HepG2 (cell line): ENCODE results near the gene CHST6. TPM values are rescaled to one million over a fixed set of nuclear protein-coding genes. Genes with fewer than 3 reads are reported as not detected.

Experiments
- BATF2 ChIP-seq: sonication (generic); formaldehyde crosslinking; IDR thresholded peaks from 2 replicates; pipeline ENCODE4 v1.8.0; 2022; ENCODE audit warnings: mild to moderate bottlenecking, missing genetic modification reagents, moderate library complexity
- DNMT3B ChIP-seq: conservative IDR thresholded peaks from 2 replicates; pipeline ENCODE4 v1.6.1; 2016; ENCODE audit warnings: missing biosample characterization, control low read depth
- E2F2 ChIP-seq: sonication (generic); formaldehyde crosslinking; IDR thresholded peaks from 2 replicates; pipeline ENCODE4 v1.4.0; 2020; ENCODE audit warnings: missing genetic modification reagents, borderline replicate concordance
- ELF3 ChIP-seq: IDR thresholded peaks from 2 replicates; pipeline ENCODE4 v1.6.1; 2016; ENCODE audit warnings: missing genetic modification reagents, missing compliant biosample characterization
- ELF4 ChIP-seq: sonication (generic); formaldehyde crosslinking; IDR thresholded peaks from 2 replicates; pipeline ENCODE4 v1.5.0; 2020; ENCODE audit warnings: missing genetic modification reagents, mild to moderate bottlenecking, moderate library complexity, borderline replicate concordance
- KDM5A ChIP-seq: fragments of 200-600 bp; sonication (generic); IDR thresholded peaks from 2 replicates; pipeline ENCODE4 v1.7.0; 2018; ENCODE audit warnings: antibody characterized with exemption, mild to moderate bottlenecking, low read length, borderline replicate concordance
- MAZ ChIP-seq, 2 experiments: sonication (generic) in 1 of 2; formaldehyde crosslinking in 1 of 2; IDR thresholded peaks; 2 replicates each; pipeline versions ENCODE4 v1.5.0 to v1.6.1; 2012 to 2020; ENCODE audit warnings: low read depth in 2 of 2, mild to moderate bottlenecking in 2 of 2, borderline replicate concordance in 1 of 2, improper control_type of control experiment in 1 of 2, low read length in 1 of 2, missing genetic modification reagents in 1 of 2, moderate library complexity in 1 of 2
- SALL1 ChIP-seq: sonication (generic); formaldehyde crosslinking; IDR thresholded peaks from 2 replicates; pipeline ENCODE4 v1.8.0; 2022; ENCODE audit warnings: mild to moderate bottlenecking, missing genetic modification reagents
- TCF12 ChIP-seq, 2 experiments: fragments of 450-650 bp in 1 of 2; sonication (generic) in 1 of 2; formaldehyde crosslinking in 1 of 2; IDR thresholded peaks; 2 replicates each; pipeline versions ENCODE4 v1.6.1 to v1.8.0; 2017 to 2022; ENCODE audit warnings: antibody characterized with exemption in 1 of 2, mild to moderate bottlenecking in 1 of 2, missing genetic modification reagents in 1 of 2, moderate library complexity in 1 of 2
- ZNF280B ChIP-seq: sonication (generic); formaldehyde crosslinking; IDR thresholded peaks from 2 replicates; pipeline ENCODE4 v1.5.0; 2020; ENCODE audit warnings: missing genetic modification reagents, mild to moderate bottlenecking, borderline replicate concordance
- ZNF724P ChIP-seq: sonication (generic); formaldehyde crosslinking; IDR thresholded peaks from 2 replicates; pipeline ENCODE4 v1.8.0; 2022; ENCODE audit warnings: missing genetic modification reagents, borderline replicate concordance
- ZNF776 ChIP-seq: sonication (generic); formaldehyde crosslinking; IDR thresholded peaks from 2 replicates; pipeline ENCODE4 v1.4.0; 2020; ENCODE audit warnings: mild to moderate bottlenecking, missing genetic modification reagents
- ZNF841 ChIP-seq: sonication (generic); formaldehyde crosslinking; IDR thresholded peaks from 2 replicates; pipeline ENCODE4 v1.8.1; 2023; ENCODE audit warnings: missing genetic modification reagents, borderline replicate concordance
- ZUFSP ChIP-seq: sonication (generic); formaldehyde crosslinking; IDR thresholded peaks from 2 replicates; pipeline ENCODE4 v1.9.0; 2021; ENCODE audit warnings: missing genetic modification reagents, mild to moderate bottlenecking, borderline replicate concordance
- polyA plus RNA-seq, 8 experiments: library from polyadenylated mRNA; depleted of rRNA in 3 of 8; stranded (reverse) in 7 of 8; unstranded in 1 of 8; fragments of >200 nt; fragmentation: Illumina TruSeq in 4 of 8; extraction: Trizol in 4 of 8; gene quantifications; 2 replicates each; pipeline versions ENCODE4 v1.2.1 to v1.2.3, GENCODE V29; 2011 to 2016; ENCODE audit warnings: low read depth in 4 of 8, missing spikeins in 1 of 8, mixed read lengths in 1 of 8; ENCODE audit not compliant: insufficient read depth in 1 of 8
- total RNA-seq, 5 experiments: library from RNA; depleted of rRNA; stranded (reverse); fragments of >200 nt; fragmentation: Illumina TruSeq; extraction: Trizol; gene quantifications; 2 replicates each; pipeline ENCODE4 v1.2.3, GENCODE V29; 2016; ENCODE audit warnings: low read depth in 1 of 5
- TF ChIP-seq, protein P1 (sequence below): sonication (generic); formaldehyde crosslinking; IDR thresholded peaks from 2 replicates; pipeline ENCODE4 v1.5.0; 2020; ENCODE audit warnings: missing genetic modification reagents
- TF ChIP-seq, protein P2 (sequence below): IDR thresholded peaks from 2 replicates; pipeline ENCODE4 v1.6.1; 2016; ENCODE audit warnings: control low read depth
- TF ChIP-seq, protein P3 (sequence below): IDR thresholded peaks from 2 replicates; pipeline ENCODE4 v1.6.1; 2016; ENCODE audit warnings: missing compliant biosample characterization, missing genetic modification reagents, borderline replicate concordance

Gene CHST6
- total and polyA plus RNA-seq, 2 of the 13 experiments (the other 11 are each of a cell fraction or from before 2014, with no cell fraction given) = 0.18 to 0.91 TPM

DNA sequence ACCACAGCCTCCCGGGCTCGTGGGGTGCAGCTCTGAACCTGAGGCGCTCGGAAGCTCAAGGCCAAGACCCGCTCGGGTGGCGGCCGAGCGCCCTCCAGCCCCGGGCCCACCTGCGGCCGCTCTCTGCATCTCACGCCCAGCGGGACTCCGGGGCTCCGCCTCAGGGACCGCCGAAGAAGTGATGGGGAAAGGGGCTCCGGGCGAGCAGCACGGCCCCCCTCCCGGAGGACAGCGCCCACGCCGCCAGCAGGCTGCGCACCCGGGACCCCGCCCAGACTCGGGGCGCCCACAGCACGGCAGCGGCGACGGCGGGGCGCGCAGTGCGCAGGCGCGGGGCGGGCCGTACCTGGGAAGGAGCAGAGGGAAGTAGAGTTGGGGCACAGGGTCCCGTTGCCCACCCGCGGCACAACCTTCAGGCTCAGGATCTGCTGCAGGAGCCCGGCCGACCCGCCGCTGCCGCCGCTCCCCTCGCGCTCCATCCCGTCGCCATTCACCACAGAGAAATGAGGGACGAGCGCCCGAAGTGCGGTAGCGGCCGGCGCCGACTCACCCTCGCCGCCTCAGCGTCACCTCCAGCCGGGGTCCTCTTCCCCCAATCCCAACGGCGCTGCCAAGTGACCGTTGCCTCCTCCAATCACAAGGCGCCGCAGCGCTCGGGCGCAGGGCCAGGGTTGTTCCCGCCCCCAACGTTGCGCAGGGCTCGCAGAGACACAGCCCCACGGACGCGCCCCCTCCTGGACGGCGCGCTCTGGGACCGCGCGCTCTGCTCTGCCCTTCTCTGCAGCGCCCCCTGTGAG is 30.9 kb downstream of the CHST6 start, which contains the start of gene TMEM170A (continued):
- TF ChIP-seq E2F2 (no peak), DNMT3B (CRISPR knock-in tag) (peak; percentile 78; the same call in 1 of the 2 replicates), ZNF841 (CRISPR knock-in tag) (no peak), ELF4 (0 out of 2 replicates have a peak, but pooled peaks have one; percentile 67), MAZ (IDR thresholded peaks at IDR 0.05; ENCODE audit: borderline replicate concordance, low read depth, low read length) (peak; percentile 93), MAZ (CRISPR knock-in tag; IDR thresholded peaks at IDR 0.05; ENCODE audit: low read depth) (peak; percentile 95), BATF2 (CRISPR knock-in tag) (peak; percentile 11; the same call in 1 of the 2 replicates), TCF12 (IDR thresholded peaks at IDR 0.05) (no peak), TCF12 (CRISPR knock-in tag; IDR thresholded peaks at IDR 0.05) (no peak; the same call in 1 of the 2 replicates), SALL1 (peak; percentile 91), ZNF776 (CRISPR knock-in tag) (peak; percentile 98), KDM5A (peak; percentile 67), ZUFSP (CRISPR knock-in tag) (no peak), ZNF724P (CRISPR knock-in tag) (peak; percentile 96), ZNF280B (peak; percentile 96), ELF3 (peak; percentile 80)
- TF ChIP-seq, protein P1, sequence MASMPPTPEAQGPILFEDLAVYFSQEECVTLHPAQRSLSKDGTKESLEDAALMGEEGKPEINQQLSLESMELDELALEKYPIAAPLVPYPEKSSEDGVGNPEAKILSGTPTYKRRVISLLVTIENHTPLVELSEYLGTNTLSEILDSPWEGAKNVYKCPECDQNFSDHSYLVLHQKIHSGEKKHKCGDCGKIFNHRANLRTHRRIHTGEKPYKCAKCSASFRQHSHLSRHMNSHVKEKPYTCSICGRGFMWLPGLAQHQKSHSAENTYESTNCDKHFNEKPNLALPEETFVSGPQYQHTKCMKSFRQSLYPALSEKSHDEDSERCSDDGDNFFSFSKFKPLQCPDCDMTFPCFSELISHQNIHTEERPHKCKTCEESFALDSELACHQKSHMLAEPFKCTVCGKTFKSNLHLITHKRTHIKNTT (CRISPR knock-in tag) = no peak
- TF ChIP-seq, protein P2, sequence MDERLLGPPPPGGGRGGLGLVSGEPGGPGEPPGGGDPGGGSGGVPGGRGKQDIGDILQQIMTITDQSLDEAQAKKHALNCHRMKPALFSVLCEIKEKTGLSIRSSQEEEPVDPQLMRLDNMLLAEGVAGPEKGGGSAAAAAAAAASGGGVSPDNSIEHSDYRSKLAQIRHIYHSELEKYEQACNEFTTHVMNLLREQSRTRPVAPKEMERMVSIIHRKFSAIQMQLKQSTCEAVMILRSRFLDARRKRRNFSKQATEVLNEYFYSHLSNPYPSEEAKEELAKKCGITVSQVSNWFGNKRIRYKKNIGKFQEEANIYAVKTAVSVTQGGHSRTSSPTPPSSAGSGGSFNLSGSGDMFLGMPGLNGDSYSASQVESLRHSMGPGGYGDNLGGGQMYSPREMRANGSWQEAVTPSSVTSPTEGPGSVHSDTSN (CRISPR knock-in tag) = peak; percentile 89
- TF ChIP-seq, protein P3, sequence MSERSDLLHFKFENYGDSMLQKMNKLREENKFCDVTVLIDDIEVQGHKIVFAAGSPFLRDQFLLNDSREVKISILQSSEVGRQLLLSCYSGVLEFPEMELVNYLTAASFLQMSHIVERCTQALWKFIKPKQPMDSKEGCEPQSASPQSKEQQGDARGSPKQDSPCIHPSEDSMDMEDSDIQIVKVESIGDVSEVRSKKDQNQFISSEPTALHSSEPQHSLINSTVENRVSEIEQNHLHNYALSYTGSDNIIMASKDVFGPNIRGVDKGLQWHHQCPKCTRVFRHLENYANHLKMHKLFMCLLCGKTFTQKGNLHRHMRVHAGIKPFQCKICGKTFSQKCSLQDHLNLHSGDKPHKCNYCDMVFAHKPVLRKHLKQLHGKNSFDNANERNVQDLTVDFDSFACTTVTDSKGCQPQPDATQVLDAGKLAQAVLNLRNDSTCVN (CRISPR knock-in tag) = peak; percentile 88
